ENCODE measurements around the gene PCGF1.
"Not testable (repeated sequence)": the region's sequence is repeated elsewhere in the genome, so short reads cannot be mapped to it uniquely, and the experiment has no call there.

The PCGF1 gene

DNA sequence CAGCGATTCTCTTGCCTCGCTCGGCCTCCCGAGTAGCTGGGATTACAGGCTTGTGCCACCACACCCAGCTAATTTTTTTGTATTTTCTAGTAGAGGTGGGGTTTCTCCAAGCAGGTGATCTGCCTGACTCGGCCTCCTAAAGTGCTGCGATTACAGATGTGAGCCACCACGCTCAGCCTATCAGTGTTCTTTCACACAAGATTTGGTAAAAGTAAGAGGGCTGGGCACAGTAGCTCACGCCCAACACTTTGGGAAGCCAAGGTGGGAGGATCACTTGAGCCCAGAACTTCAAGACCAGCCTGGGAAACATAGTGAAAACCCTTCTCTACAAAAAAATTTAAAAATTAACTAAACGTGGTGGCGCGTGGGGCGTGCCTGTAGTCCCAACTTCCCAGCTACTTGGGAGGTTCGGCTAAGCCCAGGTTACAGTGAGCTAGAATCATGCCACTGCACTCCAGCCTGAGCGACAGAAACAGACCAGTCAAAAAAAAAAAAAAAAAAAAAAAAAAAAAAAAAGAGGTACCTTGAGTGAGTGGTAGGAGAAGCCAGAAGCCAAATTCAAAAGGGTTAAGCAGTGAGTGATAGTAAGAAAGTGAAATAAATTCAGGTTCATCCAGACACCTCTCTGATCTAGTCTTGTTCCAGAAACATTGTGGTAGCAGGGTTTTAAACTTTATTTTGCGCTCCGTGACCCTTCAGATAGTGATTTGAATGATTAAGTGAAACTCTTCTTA, 36.0 kb downstream of the PCGF1 start:
- no peak for DNase-seq

GRCh38 chr2:74470742-74471141, 36.8 kb downstream of the PCGF1 start:
- not testable (repeated sequence) for DNase-seq

DNA sequence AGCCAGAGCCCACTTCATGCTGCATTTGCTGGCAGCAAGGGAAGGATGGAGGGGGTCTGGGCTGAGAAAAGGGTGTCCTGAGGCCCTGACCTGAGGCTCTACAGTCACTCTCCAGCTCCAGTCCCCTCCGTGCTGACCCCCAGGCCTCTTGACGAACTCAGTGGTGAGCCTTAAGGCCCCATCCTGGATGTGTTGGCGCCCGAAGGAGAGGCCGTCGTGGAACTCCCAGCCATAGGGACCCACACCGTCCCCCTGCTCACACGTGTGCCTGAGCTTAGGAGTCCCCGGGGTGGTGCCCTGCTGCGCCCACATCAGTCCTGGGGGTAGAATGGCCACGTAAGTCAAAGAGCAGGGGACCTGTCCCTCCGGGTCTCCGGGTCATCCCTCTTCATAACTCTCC, 43.1 kb downstream of the PCGF1 start:
- DNase-seq, result no peak

GRCh38 chr2:74462786-74463105, 44.7 kb downstream of the PCGF1 start:
- DNase-seq, result no peak

- no peak for DNase-seq
Measured at GRCh38 chr2:74462054-74462785, 45.3 kb downstream of the PCGF1 start.

DNA sequence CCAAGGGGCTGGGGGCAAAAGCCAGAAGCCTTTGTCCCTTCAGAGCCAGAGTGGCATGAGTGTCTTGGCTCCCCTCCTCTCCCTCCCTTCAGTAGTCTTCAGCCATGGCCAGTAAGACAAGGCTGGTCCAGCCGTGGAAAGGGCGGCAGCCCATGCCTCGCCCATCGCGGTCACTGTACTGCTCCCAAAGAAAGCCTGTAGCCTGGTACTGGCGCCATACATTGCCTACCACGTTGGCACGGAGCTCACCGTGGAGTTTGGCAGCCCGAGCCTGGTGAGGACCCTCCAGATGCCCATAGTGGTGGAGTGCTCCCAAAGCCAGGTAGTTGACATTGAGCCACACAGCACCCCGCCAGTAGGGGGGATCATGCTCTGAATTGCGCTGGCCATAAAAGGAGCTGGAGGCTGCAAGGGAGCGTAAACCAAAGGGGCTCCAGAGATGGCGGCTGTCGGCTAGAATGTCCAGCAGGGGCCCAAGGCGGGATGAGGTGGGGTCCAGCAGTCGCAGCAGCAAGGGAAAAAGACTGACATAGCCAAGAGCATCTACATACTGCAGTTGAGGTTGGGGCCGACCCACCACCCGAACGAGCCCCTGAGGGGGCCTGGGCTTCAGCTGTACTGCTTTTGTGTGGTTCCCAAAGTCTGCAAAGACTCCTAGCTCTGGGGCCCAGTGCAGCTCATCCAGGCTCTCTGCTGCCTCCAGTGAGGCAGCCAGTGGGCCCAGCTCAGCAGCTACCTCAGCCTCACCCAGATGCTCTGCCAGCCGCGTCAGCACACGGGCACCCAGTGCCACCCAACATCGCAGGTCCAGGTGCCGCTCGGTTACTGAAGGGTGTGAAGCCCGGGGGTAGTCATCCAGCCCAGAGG, 46.1 kb downstream of the PCGF1 start:
- no peak for DNase-seq

GRCh38 chr2:74460187-74460586, 47.3 kb downstream of the PCGF1 start:
- DNase-seq, result not testable (repeated sequence)

- DNase-seq, result not testable (repeated sequence)
Measured at GRCh38 chr2:74459503-74460118, 47.9 kb downstream of the PCGF1 start.

DNA sequence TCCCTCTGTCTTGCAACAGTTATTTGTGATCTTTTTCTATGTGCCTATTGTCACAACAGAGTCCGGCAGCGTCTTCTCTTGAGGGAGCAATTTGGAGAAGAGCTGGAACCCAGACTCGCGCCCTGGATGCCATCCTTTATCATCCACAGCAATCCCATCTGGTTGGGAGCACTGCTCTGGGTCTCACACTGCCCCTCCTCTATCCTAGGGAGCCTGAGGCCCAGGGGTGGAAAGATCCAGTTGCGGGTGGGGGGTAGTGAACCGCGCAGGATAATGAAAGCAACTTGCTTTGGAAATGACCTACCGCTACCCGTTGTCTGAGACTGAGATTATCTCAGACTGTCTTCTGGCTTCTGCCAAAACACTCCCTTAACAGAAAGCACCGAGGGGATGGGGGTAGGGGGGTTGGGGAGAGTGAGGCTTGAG, 48.5 kb downstream of the PCGF1 start:
- no peak for DNase-seq

GRCh38 chr2:74458132-74458937, 49.2 kb downstream of the PCGF1 start, which contains the start of gene WBP1:
Gene WBP1 (plus strand): TSS chr2:74458438. CDS start chr2:74458603, 165 bp downstream.
- DNase-seq, result peak; percentile 100

GRCh38 chr2:74457549-74458131, 49.9 kb downstream of the PCGF1 start:
- DNase-seq, result peak; percentile 87

- no peak for DNase-seq
Measured at GRCh38 chr2:74457129-74457548, 50.4 kb downstream of the PCGF1 start.

Measured in CD4-positive, alpha-beta T cell treated with Interleukin-15 for 1 hour (primary cell).